Natural killer cell (primary cell): ENCODE data around the gene PLA2G1B. TPM values are rescaled to one million over a fixed set of nuclear protein-coding genes. Genes with fewer than 3 reads are reported as not detected.

ENCODE experiments used
- ATAC-seq, 3 donors: fragments of 150-1000 bp in 2 of 3; fragments of 200-7000 bp in 1 of 3; cut with Tn5 transposase; 1 replicate in 1 of 3; 2 replicates in 2 of 3; pipeline ENCODE4 v1.10.0; 2021; ENCODE audit warnings: mild to moderate bottlenecking in 2 of 3, moderate library complexity in 2 of 3
- DNase-seq, 2 donors: peaks; one replicate each; pipeline versions ENCODE4 v3.0.0 to v3.0.0-alpha.2; 2013 to 2021; ENCODE audit warnings: mixed read lengths in 1 of 2
- H3K27ac ChIP-seq: one replicate; pipeline ENCODE4 v1.5.1; 2013; ENCODE audit warnings: mild to moderate bottlenecking, low read length
- H3K27me3 ChIP-seq: one replicate; pipeline ENCODE4 v1.6.1; 2013; ENCODE audit warnings: low read length; ENCODE audit not compliant: control insufficient read depth, insufficient read depth
- H3K36me3 ChIP-seq: one replicate; pipeline ENCODE4 v1.6.1; 2013; ENCODE audit warnings: low read length; ENCODE audit not compliant: control insufficient read depth, insufficient read depth
- H3K4me1 ChIP-seq: one replicate; pipeline ENCODE4 v1.6.1; 2013; ENCODE audit warnings: low read length; ENCODE audit not compliant: control insufficient read depth, insufficient read depth
- H3K4me3 ChIP-seq: one replicate; pipeline ENCODE4 v1.5.1; 2013; ENCODE audit warnings: low read length
- H3K9me3 ChIP-seq: one replicate; pipeline ENCODE4 v1.6.1; 2013; ENCODE audit warnings: low read length; ENCODE audit not compliant: control insufficient read depth, insufficient read depth
- H3K27ac Mint-ChIP-seq, 2 donors: one replicate each; pipeline ENCODE4 v1.8.0; 2022; ENCODE audit warnings: mild to moderate bottlenecking in 2 of 2, mixed read lengths in 2 of 2, moderate library complexity in 1 of 2
- H3K27me3 Mint-ChIP-seq, 2 donors: one replicate each; pipeline ENCODE4 v1.8.0; 2022; ENCODE audit warnings: low read depth in 2 of 2, mixed read lengths in 2 of 2
- H3K36me3 Mint-ChIP-seq: one replicate; pipeline ENCODE4 v1.8.0; 2022; ENCODE audit warnings: mixed read lengths
- H3K4me1 Mint-ChIP-seq, 2 donors: one replicate each; pipeline ENCODE4 v1.8.0; 2022; ENCODE audit warnings: mixed read lengths in 2 of 2
- H3K4me3 Mint-ChIP-seq: one replicate; pipeline ENCODE4 v1.8.0; 2022; ENCODE audit warnings: mild to moderate bottlenecking, moderate library complexity, mixed read lengths
- H3K9me3 Mint-ChIP-seq, 2 donors: one replicate each; pipeline ENCODE4 v1.8.0; 2022; ENCODE audit warnings: mixed read lengths in 2 of 2
- WGBS: methylation state at CpG from one replicate; pipeline ENCODE4 v1.1.7; 2013; ENCODE audit warnings: missing lambda C conversion rate; ENCODE audit not compliant: insufficient coverage; 5-methylcytosine and 5-hydroxymethylcytosine counted together
- intact Hi-C: fragments of 100-400 bp; cut with micrococcal nuclease; formaldehyde crosslinking; loops from one replicate; pipeline ENCODE4 v1.14.2; 2022
- total RNA-seq, 4 donors: library from RNA; stranded (reverse); fragments of 120-200 nt in 1 of 4; gene quantifications; one replicate each; pipeline versions ENCODE4 v1.2.3 to v1.2.4, GENCODE V29; 2013 to 2022
- TF ChIP-seq, protein P1 (sequence below): fragments of 200-600 bp; IDR thresholded peaks from one replicate; pipeline ENCODE4 v1.8.0; 2022; ENCODE audit warnings: antibody characterized with exemption

PLA2G1B gene
- total RNA-seq, 3 donors from 2014 or later (not counting 1 experiment from before 2014, with no cell fraction given), result 0.52 TPM; not detected in 2

DNA sequence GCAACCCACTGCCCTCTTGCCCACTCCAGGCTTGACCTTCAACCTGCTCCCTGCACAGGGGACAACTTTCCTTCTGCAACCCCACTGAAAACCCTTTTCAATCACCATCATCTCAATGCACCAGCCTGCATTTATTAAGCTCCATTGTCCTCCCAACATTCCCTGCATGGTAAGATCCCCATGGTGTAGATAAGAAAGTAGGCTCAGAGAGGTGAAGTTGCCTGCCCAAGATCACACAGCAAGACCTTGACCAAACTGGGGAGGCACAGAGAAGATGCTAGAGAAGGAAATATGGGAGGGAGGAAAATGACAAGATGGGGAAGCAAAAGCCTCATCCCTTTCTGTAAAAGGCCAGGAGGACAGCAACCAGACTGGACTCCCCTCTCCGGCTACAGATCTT, 31.5 kb upstream of the PLA2G1B start:
- Histone ChIP-seq H3K27me3 (peaks cover 8% of the 10 kb centered on the region), H3K9me3 (no peaks in the 10 kb centered on the region), H3K36me3 (no peaks in the 10 kb centered on the region), H3K4me1 (no peaks in the 10 kb centered on the region), H3K4me3 (no peak overlapping the region), H3K27ac (no peak overlapping the region)
- TF ChIP-seq, protein P1, sequence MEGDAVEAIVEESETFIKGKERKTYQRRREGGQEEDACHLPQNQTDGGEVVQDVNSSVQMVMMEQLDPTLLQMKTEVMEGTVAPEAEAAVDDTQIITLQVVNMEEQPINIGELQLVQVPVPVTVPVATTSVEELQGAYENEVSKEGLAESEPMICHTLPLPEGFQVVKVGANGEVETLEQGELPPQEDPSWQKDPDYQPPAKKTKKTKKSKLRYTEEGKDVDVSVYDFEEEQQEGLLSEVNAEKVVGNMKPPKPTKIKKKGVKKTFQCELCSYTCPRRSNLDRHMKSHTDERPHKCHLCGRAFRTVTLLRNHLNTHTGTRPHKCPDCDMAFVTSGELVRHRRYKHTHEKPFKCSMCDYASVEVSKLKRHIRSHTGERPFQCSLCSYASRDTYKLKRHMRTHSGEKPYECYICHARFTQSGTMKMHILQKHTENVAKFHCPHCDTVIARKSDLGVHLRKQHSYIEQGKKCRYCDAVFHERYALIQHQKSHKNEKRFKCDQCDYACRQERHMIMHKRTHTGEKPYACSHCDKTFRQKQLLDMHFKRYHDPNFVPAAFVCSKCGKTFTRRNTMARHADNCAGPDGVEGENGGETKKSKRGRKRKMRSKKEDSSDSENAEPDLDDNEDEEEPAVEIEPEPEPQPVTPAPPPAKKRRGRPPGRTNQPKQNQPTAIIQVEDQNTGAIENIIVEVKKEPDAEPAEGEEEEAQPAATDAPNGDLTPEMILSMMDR, result no peak
- ATAC-seq (no peak), DNase-seq (no peak)
- intact Hi-C loops, result loop anchor here (5.0 kb wide), 1 partner anchor 353 kb away; the partner anchor contains the start of gene UNC119B
- Mint-ChIP-seq H3K4me3 (no peak overlapping the region), H3K27me3 (peaks cover 23 to 46% of the 10 kb centered on the region in 2 donors), H3K9me3 (no peaks in the 10 kb centered on the region), H3K36me3 (no peaks in the 10 kb centered on the region), H3K4me1 (peaks cover 0 to 9% of the 10 kb centered on the region in 2 donors), H3K27ac (no peak overlapping the region)
- WGBS, result no CpG with 5 or more reads among the region's 1 CpG

DNA sequence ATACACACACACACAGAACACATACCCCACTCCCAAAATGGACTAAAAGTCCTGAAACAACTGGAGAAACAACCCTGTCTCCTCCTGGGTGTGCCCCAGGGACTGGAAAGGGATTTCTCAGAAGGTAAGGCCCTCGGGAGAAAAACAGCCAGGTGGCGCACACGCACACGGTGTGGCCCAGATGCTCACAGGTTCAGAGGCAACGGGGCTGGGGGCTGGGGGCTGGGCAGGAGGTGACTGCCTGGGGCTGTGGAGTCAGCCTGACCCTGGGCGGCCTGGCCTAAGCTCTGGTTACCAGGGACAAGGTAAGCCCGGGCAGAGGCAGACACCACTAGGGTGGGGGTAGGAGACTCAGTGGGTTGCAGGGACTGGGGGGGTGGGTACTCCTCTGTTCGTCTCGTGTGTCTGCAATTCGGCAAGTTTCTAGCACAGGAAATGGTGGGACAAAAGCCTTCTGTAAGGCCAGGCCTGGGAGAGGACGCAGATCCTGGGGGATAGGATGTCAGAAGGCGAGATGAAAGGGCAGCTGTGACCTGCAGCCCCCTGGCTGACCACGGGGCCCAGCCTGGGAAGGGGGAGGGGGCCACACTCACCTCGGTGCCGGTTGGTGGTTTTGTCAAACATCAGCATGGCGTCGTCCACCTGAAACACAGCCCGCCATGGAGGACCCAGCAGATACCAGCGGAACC, 31.0 kb upstream of the PLA2G1B start:
- H3K36me3 ChIP-seq, result no peaks in the 10 kb centered on the region
- peaks cover 8% of the 10 kb centered on the region for H3K27me3 ChIP-seq
- intact Hi-C loops, result loop anchor here (5.0 kb wide), 1 partner anchor 354 kb away; the partner anchor contains the start of gene UNC119B
- TF ChIP-seq, protein P1, result no peak
- H3K9me3 ChIP-seq, result no peaks in the 10 kb centered on the region
- H3K4me1 ChIP-seq, result no peaks in the 10 kb centered on the region
- no peaks in the 10 kb centered on the region for H3K36me3 Mint-ChIP-seq
- H3K4me1 Mint-ChIP-seq, result peaks cover 0 to 9% of the 10 kb centered on the region in 2 donors
- H3K4me3 ChIP-seq, result no peak overlapping the region
- no peak overlapping the region for H3K27ac Mint-ChIP-seq
- ATAC-seq (no peak), DNase-seq (no peak)
- no peaks in the 10 kb centered on the region for H3K9me3 Mint-ChIP-seq
- WGBS, result 57% methylated on average over 19 of the region's 19 CpGs
- H3K27ac ChIP-seq, result no peak overlapping the region
- no peak overlapping the region for H3K4me3 Mint-ChIP-seq
- H3K27me3 Mint-ChIP-seq, result peaks cover 17 to 41% of the 10 kb centered on the region in 2 donors

DNA sequence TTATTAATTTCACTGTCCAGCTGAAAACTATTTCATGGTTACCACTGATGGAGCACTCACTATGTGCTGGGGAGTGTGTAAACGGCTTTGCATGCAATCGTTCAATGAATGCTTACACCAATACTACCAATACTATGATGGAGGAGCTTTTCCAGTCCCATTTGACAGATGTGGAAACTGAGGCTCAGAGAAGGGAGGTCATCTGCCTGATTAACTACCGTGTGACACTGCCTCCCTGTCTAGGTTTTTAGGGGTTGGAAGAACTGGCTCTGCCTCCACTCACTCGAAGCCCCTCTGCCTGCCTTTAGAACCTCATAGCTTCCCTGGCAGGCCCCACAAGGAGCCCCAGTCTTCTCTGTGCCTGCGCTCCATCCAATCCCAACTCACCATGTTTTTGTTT, 29.5 kb upstream of the PLA2G1B start:
- H3K27ac ChIP-seq, result no peak overlapping the region
- H3K4me3 ChIP-seq, result no peak overlapping the region
- Mint-ChIP-seq H3K4me1 (peaks cover 0 to 5% of the 10 kb centered on the region in 2 donors), H3K36me3 (no peaks in the 10 kb centered on the region), H3K27me3 (peaks cover 3 to 27% of the 10 kb centered on the region in 2 donors), H3K9me3 (no peaks in the 10 kb centered on the region), H3K27ac (no peak overlapping the region), H3K4me3 (no peak overlapping the region)
- peaks cover 8% of the 10 kb centered on the region for H3K27me3 ChIP-seq
- no peak for DNase-seq
- intact Hi-C loops, result loop anchor here (5.0 kb wide), 1 partner anchor 355 kb away; the partner anchor contains the start of gene UNC119B
- WGBS, result 77% methylated on average over 3 of the region's 5 CpGs
- H3K9me3 ChIP-seq, result no peaks in the 10 kb centered on the region
- TF ChIP-seq, protein P1, result no peak
- H3K4me1 ChIP-seq, result no peaks in the 10 kb centered on the region
- ATAC-seq, result no peak
- H3K36me3 ChIP-seq, result no peaks in the 10 kb centered on the region
